DMS53 (cell line): ENCODE measurements around the gene OMP.
A peak's percentile ranks its signal among the peaks of the same experiment; 100 is the strongest.

Source experiments
- DNase-seq: peaks from one replicate; lab custom pipeline; 2025; lab: John Stamatoyannopoulos, UW

The OMP gene

GRCh38 chr11:77069336-77069968, 33.2 kb upstream of the OMP start:
- DNase-seq: peak; percentile 54

DNA sequence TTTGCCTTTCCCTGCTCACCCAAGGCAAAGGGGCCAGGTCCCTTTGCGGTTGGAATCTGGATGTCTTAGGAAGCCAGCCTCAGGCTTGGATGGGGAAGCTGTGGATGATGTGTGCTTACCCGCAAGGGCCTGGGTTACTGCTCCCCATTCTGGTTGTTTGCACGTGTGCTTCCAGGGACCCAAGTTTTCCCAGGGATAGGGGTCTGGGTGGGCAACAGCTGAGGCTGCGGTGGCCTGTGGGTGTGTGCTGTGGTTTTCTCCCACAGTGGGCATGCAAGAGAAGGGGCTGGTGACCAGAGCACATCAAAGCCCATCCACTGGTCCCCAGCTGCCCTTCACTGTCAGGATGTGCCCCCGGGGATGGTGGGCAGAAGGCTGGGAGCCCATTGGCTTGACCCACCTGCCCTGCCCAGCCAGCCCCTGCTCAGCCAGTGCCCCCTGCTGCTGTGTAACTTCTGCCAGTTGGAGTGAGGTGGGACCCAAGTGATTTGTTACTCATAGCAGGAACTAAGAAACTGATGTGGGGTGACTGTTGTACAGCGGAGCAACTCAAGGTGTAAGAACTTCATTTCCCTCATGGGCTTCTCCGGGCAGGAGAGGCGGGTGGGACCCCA, 32.6 kb upstream of the OMP start:
- no peak for DNase-seq

GRCh38 chr11:77071077-77071476, 31.6 kb upstream of the OMP start:
- no peak for DNase-seq

GRCh38 chr11:77071671-77072605, 30.7 kb upstream of the OMP start:
- DNase-seq: peak; percentile 61

GRCh38 chr11:77072851-77073327, 29.8 kb upstream of the OMP start:
- peak; percentile 53 for DNase-seq

GRCh38 chr11:77073328-77074001, 29.2 kb upstream of the OMP start:
- DNase-seq: peak; percentile 97

DNA sequence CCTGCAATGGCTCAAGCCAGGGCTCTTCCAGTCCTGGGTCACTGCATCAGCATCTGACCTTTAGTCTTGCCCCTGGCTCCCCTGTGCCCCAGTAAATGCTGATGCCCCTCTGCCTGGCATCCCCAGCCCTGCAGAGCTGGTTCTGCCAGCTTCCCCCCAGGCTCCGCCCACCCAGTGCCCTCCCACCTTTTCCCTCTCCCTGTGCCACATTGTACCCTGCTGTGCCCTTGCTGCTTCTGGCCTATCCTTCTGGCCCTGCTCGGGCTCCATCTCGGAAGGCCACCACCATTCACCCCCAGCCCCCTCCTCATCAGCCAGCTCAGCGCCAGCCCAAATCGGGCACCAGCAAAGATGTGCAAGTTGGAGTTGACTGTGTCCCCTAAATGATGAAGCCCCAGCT, 28.4 kb upstream of the OMP start:
- DNase-seq: peak; percentile 64

GRCh38 chr11:77074626-77075221, 27.9 kb upstream of the OMP start:
- DNase-seq: peak; percentile 71

DNA sequence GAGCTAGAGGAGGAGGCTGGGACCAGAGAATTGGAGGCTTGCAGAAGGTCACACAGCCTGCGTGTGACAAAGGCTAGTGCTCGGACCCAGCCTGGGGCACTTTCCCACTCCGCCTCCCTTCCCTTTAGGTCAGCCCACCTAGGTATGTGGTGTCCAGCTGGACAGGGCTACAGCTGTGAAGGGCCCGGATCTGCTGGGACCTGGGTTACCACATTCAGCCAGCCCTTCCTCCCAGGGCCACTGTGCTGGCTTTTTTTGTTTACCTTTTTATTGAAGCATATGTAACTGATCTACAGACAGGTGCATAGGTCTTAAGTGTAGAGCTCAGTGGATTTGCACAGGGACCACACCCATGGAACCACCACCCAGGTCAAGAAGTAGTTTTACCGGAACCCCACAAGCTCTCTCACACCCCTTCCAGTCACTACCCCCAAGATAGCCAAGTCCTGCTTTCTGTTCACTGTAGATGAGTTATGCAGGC, 27.2 kb upstream of the OMP start:
- DNase-seq: peak; percentile 96

DNA sequence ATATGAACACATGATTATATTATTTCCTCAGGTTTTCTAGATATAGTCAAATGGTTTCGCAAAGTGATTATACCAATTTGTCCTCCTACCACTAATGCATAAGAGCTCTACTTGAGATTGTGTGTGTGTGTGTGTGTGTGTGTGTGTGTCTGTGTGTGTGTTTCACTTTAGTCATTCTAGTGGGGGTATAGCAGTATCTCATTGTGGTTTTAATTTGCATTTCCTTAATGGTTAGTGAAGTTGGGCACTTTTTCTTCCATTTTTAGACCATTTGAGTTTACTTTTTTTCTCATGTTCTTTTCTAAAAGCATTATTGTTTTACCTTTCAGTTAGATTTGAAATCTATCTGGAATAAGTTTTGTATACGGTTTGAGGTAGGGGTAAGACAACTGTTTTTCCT, 23.0 kb upstream of the OMP start:
- no peak for DNase-seq

DNA sequence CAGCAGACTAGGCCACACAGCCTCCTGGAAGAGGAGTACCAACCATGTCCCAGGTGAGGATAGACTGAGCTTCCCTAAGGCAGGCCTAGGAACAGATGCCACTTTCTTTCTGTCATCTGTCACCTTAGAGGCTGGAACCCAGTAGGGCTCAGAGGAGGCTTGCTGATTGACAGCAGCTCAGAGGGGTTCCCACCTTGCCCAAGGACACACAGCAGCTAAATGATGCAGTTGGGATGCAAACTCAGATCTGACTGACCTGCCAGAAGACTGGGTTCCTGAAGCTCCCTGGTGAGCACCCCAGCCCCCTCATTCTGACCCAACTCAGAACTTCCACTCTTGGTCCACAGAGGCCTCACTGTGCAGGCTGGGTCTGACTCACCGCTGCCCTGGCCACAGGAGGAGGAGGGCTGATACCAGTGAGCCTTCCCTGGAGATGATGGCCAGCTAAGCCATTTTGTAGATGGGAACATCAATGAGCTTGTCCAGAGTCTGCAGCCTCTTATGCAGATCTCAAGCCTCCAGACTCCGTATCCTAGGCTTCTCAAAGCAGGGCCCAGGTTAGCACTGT, 21.9 kb upstream of the OMP start:
- no peak for DNase-seq

DNA sequence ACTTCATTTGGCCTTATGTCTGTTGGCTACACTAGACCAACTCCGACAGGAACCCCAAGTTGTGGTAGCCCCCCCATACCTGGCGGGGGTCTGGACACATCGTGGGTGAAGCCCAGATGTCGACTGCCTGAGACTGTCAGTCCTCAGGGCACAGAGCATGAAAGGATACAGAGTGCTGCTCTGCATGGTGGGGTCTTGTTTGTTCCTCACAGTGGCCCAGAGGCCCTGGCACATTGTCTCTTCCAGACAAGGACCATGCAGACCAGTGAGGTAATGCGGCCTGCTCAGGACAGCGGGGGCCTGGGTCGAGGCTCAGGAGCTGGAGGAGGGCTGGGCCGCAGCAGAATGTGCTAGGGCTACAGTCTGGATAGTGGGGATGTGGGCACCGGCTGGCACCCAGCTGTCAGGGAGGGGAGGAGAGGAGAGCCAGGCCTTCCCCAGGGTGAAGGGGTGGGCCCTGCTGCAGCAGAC, 21.2 kb upstream of the OMP start:
- DNase-seq: no peak

- DNase-seq: no peak
These were observed 20.4 kb upstream of the OMP start for GRCh38 chr11:77081976-77082836.

DNA sequence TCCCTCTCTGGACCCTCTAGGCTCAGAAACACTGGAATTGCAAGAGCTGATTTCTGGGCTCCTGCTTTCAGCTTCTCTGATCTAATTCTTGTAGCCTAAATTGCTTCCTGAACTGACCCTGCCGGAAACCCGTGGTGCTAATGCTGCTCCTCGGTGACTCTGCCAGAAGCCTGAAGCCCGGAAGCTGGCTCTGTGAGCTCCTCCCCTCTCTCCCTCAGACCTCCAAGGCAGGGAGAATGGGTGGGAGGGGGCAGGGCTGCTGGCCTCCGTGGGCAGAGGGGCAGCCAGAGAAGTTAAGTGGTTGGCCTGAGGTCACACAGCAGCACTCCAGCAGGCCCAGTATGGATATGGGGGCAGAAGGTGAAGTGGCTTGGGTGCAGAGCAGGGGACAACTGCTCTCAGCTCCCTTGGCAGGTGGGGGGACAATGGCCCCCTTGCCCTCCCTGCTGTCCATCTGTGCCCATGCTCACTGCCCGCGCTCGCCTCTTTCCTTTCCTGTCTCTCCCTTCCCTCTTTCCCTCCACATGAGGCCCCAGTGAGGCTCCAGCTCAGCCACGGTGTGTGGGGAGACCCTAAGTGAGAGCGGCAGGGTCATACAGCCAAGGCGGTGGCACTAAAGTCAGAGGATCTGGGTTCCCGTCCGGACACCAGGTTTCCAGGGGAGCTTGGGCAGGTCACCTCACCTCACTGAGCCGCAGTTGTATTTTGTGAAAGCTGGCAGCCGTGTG, 19.6 kb upstream of the OMP start:
- DNase-seq: no peak

DNA sequence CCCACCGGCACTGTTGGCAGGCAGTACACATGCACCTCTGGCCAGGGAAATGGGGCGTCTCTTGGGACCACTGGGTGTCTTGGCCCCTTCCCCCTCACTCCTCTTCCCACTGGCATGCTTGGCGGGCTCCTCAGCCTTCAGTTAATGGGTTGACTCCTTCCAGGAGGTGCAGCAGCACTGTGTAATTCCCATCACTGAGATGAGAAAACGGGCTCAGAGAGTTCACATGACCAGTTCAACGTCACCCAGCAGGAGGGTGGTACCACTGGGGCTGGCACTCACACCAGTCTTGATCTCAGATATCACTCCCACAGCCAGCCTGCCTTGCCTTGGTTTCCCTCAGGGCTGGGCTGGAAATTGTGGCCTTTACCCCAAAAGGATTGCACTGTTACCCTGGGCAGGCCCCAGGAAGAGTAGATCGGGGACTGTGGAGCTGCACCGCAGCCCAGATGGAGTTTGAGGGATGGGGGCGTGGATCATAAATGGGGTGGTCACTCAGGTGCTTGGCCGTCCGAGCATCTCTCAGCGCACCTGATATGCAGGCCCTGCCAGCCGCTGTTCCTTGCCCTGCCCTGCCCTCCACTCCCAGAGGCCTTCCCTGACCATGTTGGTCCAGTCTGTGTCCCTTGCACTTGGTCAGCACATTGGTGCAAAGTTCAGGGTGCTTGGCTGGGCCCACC, 18.9 kb upstream of the OMP start:
- no peak for DNase-seq

- no peak for DNase-seq
These were observed 18.0 kb upstream of the OMP start for GRCh38 chr11:77084581-77085191.

GRCh38 chr11:77085652-77086051, 17.0 kb upstream of the OMP start:
- no peak for DNase-seq
